ENCODE results near the gene AK8. TPM values are rescaled to one million over a fixed set of nuclear protein-coding genes. Genes with fewer than 3 reads are reported as not detected.

AK8 gene
- total RNA-seq, 1 experiment from 2014 or later, result 2.5 TPM

DNA sequence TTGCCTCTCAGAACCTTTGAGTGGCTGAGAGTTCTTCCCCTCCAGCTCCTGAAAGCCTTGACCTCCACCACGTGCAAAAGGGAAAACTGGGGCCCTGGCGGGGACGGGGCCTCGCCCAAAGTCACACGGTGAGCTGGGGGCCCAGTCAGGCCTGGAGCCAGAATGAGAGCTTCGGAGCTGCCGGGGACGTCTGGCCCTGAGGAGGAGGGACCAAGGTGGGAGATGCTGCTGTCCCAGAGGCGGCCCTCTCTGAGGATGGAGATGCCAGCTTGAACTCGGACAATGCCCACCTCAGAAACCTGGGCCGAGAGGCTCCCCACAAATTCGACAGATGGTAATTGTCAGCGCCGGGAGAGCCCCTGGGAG, 643 bp downstream of the AK8 start:
- DNase-seq (ENCODE audit: low read depth, low spot score) (no peak), ATAC-seq (no peak)
- Histone ChIP-seq H3K27me3 (ENCODE audit: insufficient read depth, low read length) (no peaks in the 10 kb centered on the region), H3K9me2 (ENCODE audit: insufficient read depth) (no peaks in the 10 kb centered on the region), H3K79me2 (ENCODE audit: insufficient read depth, low read length) (no peaks in the 10 kb centered on the region), H2AFZ (ENCODE audit: low read depth, low read length, poor library complexity, severe bottlenecking) (no peak overlapping the region), H3K36me3 (ENCODE audit: control insufficient read depth in 1 of 2, insufficient read depth in 2 of 2, low read length in 2 of 2) (no peaks in the 10 kb centered on the region), H3K4me2 (ENCODE audit: low read length) (peak overlapping the region; percentile 99), H3K9me3 (ENCODE audit: control insufficient read depth in 1 of 2, insufficient read depth in 1 of 2, low read depth in 1 of 2, low read length in 2 of 2) (no peaks in the 10 kb centered on the region), H3K9ac (ENCODE audit: low read length) (peak overlapping the region; percentile 97), H3K27ac (ENCODE audit: low read depth, low read length) (peak overlapping the region; percentile 45; the same call in 1 of the 2 replicates), H3K4me1 (ENCODE audit: control insufficient read depth in 1 of 2, insufficient read depth in 2 of 2, low read length in 2 of 2) (peaks cover 7 to 28% of the 10 kb centered on the region in 2 experiments; a peak in 2 of 4 replicates), H3K4me3 (replicated peaks in 1 of 2; ENCODE audit: low read depth in 1 of 2, low read length in 2 of 2) (peak overlapping the region; percentile 99), H4K20me1 (ENCODE audit: insufficient read depth) (no peaks in the 10 kb centered on the region)
- ChIA-PET CTCF (no interaction called here), RAD21 (ENCODE audit: low non-redundant PET in 1 of 2, low total read pairs in 2 of 2, uncharacterized antibody in 2 of 2, unreplicated experiment in 2 of 2) (no interaction called here), POLR2A (no interaction called here)
- TF ChIP-seq ELF1 (IDR thresholded peaks at IDR 0.05; ENCODE audit: borderline replicate concordance, low read depth), result no peak
- no TSS peak for BruUV-seq (replicated peaks)
- intact Hi-C loops (cut with micrococcal nuclease), result no loop called here

DNA sequence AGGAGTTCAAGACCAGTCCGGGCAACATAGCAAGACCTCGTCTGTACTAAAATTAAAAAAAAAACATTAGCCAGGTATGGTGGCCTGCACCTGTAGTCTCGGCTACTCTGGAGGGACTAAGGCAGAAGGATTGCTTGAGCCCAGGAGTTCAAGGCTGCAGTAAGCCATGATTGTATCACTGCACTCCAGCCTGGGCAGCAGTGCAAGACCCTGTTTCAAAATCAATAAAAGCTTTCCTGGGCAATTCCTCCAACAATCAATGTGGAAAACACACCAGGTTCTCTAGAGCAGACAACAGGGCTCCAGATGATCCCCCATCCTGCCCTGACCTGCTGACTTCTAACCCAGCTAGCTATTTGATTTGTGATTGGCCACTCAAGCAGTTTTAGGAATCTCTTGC, 1.2 kb downstream of the AK8 start:
- intact Hi-C loops (cut with micrococcal nuclease), result no loop called here
- POLR2A ChIA-PET, result no interaction called here
- no peaks in the 10 kb centered on the region for H3K9me2 ChIP-seq (ENCODE audit: insufficient read depth)
- H3K36me3 ChIP-seq (ENCODE audit: control insufficient read depth in 1 of 2, insufficient read depth in 2 of 2, low read length in 2 of 2), result no peaks in the 10 kb centered on the region
- H3K79me2 ChIP-seq (ENCODE audit: insufficient read depth, low read length), result no peaks in the 10 kb centered on the region
- H2AFZ ChIP-seq (ENCODE audit: low read depth, low read length, poor library complexity, severe bottlenecking), result no peak overlapping the region
- H3K27me3 ChIP-seq (ENCODE audit: insufficient read depth, low read length), result no peaks in the 10 kb centered on the region
- DNase-seq (ENCODE audit: low read depth, low spot score), result no peak
- TF ChIP-seq EZH2phosphoT487 (IDR thresholded peaks at IDR 0.05; ENCODE audit: borderline replicate concordance), result no peak
- TF ChIP-seq RAD21 (IDR thresholded peaks at IDR 0.05; ENCODE audit: low read depth), result no peak
- no peak overlapping the region for H3K9ac ChIP-seq (ENCODE audit: low read length)
- CTCF ChIA-PET, result no interaction called here
- no peaks in the 10 kb centered on the region for H3K9me3 ChIP-seq (ENCODE audit: control insufficient read depth in 1 of 2, insufficient read depth in 1 of 2, low read depth in 1 of 2, low read length in 2 of 2)
- 0 out of 4 replicates have a peak overlapping the region, but pooled peaks have one; percentile 99 for H3K4me3 ChIP-seq (replicated peaks in 1 of 2; ENCODE audit: low read depth in 1 of 2, low read length in 2 of 2)
- no peak overlapping the region for H3K27ac ChIP-seq (ENCODE audit: low read depth, low read length)
- peak overlapping the region; percentile 99 for H3K4me2 ChIP-seq (ENCODE audit: low read length)
- ATAC-seq, result no peak
- RAD21 ChIA-PET (ENCODE audit: low non-redundant PET in 1 of 2, low total read pairs in 2 of 2, uncharacterized antibody in 2 of 2, unreplicated experiment in 2 of 2), result no interaction called here
- peaks cover 7 to 26% of the 10 kb centered on the region in 2 experiments; a peak in 2 of 4 replicates for H3K4me1 ChIP-seq (ENCODE audit: control insufficient read depth in 1 of 2, insufficient read depth in 2 of 2, low read length in 2 of 2)
- no peaks in the 10 kb centered on the region for H4K20me1 ChIP-seq (ENCODE audit: insufficient read depth)
- TSS peak; percentile 57 for BruUV-seq (replicated peaks)

DNA sequence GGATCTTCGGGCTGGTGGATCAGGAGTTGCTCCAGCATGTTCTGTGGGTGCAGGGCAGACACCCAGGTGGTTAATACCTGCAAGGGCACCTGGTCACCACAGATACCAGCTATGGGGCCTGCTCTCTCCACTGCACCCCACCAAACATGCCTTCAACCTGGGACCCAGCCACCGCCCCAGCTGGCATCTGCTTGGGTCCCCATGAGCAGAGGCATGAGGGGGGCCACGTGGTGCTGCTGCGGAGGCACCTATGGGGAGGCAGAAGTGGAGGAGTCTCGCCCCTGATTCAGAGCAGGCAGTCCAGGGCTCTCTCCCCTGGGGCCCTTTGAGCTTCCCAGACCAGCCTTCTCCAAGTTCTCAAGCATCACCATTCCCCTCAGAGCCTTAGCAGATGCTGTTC, 2.9 kb downstream of the AK8 start:
- ChIA-PET CTCF (no interaction called here), RAD21 (ENCODE audit: low non-redundant PET in 1 of 2, low total read pairs in 2 of 2, uncharacterized antibody in 2 of 2, unreplicated experiment in 2 of 2) (no interaction called here), POLR2A (no interaction called here)
- H3K9ac ChIP-seq (ENCODE audit: low read length), result no peak overlapping the region
- intact Hi-C loops (cut with micrococcal nuclease), result no loop called here
- no peaks in the 10 kb centered on the region for H3K9me2 ChIP-seq (ENCODE audit: insufficient read depth)
- H3K79me2 ChIP-seq (ENCODE audit: insufficient read depth, low read length), result no peaks in the 10 kb centered on the region
- H4K20me1 ChIP-seq (ENCODE audit: insufficient read depth), result no peaks in the 10 kb centered on the region
- DNase-seq (ENCODE audit: low read depth, low spot score) (no peak), ATAC-seq (no peak)
- H3K9me3 ChIP-seq (ENCODE audit: control insufficient read depth in 1 of 2, insufficient read depth in 1 of 2, low read depth in 1 of 2, low read length in 2 of 2), result no peaks in the 10 kb centered on the region
- H3K4me1 ChIP-seq (ENCODE audit: control insufficient read depth in 1 of 2, insufficient read depth in 2 of 2, low read length in 2 of 2), result peaks cover 7 to 21% of the 10 kb centered on the region in 2 experiments; a peak in 2 of 4 replicates
- no peak overlapping the region for H3K4me3 ChIP-seq (replicated peaks in 1 of 2; ENCODE audit: low read depth in 1 of 2, low read length in 2 of 2)
- H3K27ac ChIP-seq (ENCODE audit: low read depth, low read length), result no peak overlapping the region
- BruUV-seq (replicated peaks), result no TSS peak
- no peak overlapping the region for H2AFZ ChIP-seq (ENCODE audit: low read depth, low read length, poor library complexity, severe bottlenecking)
- no peaks in the 10 kb centered on the region for H3K36me3 ChIP-seq (ENCODE audit: control insufficient read depth in 1 of 2, insufficient read depth in 2 of 2, low read length in 2 of 2)
- no peaks in the 10 kb centered on the region for H3K27me3 ChIP-seq (ENCODE audit: insufficient read depth, low read length)
- no peak overlapping the region for H3K4me2 ChIP-seq (ENCODE audit: low read length)
- TF ChIP-seq POLR2AphosphoS5 (IDR thresholded peaks at IDR 0.05; ENCODE audit: low read depth, low read length), result no peak
- TF ChIP-seq SP1 (IDR thresholded peaks at IDR 0.05; ENCODE audit: low read depth), result no peak
- TF ChIP-seq FOSL1 (IDR thresholded peaks at IDR 0.05; ENCODE audit: low read depth), result no peak
- no peak for TF ChIP-seq EZH2 (IDR thresholded peaks at IDR 0.05)
- TF ChIP-seq SRF (IDR thresholded peaks at IDR 0.05; ENCODE audit: low read depth), result no peak
- no peak for TF ChIP-seq POLR2A (IDR thresholded peaks at IDR 0.05; ENCODE audit: borderline replicate concordance, extremely low read depth, insufficient read depth, insufficient read length)
- TF ChIP-seq, protein P1, sequence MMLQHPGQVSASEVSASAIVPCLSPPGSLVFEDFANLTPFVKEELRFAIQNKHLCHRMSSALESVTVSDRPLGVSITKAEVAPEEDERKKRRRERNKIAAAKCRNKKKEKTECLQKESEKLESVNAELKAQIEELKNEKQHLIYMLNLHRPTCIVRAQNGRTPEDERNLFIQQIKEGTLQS (IDR thresholded peaks at IDR 0.05), result no peak
- TF ChIP-seq CEBPB (IDR thresholded peaks at IDR 0.05; ENCODE audit: low read depth), result no peak
- TF ChIP-seq, protein P2, sequence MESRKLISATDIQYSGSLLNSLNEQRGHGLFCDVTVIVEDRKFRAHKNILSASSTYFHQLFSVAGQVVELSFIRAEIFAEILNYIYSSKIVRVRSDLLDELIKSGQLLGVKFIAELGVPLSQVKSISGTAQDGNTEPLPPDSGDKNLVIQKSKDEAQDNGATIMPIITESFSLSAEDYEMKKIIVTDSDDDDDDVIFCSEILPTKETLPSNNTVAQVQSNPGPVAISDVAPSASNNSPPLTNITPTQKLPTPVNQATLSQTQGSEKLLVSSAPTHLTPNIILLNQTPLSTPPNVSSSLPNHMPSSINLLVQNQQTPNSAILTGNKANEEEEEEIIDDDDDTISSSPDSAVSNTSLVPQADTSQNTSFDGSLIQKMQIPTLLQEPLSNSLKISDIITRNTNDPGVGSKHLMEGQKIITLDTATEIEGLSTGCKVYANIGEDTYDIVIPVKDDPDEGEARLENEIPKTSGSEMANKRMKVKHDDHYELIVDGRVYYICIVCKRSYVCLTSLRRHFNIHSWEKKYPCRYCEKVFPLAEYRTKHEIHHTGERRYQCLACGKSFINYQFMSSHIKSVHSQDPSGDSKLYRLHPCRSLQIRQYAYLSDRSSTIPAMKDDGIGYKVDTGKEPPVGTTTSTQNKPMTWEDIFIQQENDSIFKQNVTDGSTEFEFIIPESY (IDR thresholded peaks at IDR 0.05; ENCODE audit: extremely low read depth, insufficient replicate concordance, low read length), result no peak
- TF ChIP-seq YY1 (IDR thresholded peaks at IDR 0.05; ENCODE audit: extremely low read depth, insufficient replicate concordance, low read depth, low read length), result no peak
- TF ChIP-seq RAD21 (IDR thresholded peaks at IDR 0.05; ENCODE audit: low read depth), result no peak
- TF ChIP-seq, protein P3, sequence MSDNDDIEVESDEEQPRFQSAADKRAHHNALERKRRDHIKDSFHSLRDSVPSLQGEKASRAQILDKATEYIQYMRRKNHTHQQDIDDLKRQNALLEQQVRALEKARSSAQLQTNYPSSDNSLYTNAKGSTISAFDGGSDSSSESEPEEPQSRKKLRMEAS (IDR thresholded peaks at IDR 0.05), result no peak
